ENCODE results near the gene GKN2. TPM values are rescaled to one million over a fixed set of nuclear protein-coding genes. Genes with fewer than 3 reads are reported as not detected.
"Not testable (repeated sequence)": the region's sequence is repeated elsewhere in the genome, so short reads cannot be mapped to it uniquely, and the experiment has no call there.

Gene GKN2
- total RNA-seq, 1 experiment from 2014 or later = not detected

- in situ Hi-C loops (cut with HindIII; ENCODE audit: low sequenced_read_pairs) = no loop called here
- DNase-seq (ENCODE audit: low spot score) = no peak
Measured at GRCh38 chr2:68968221-68968620, 15.5 kb upstream of the GKN2 start.

DNA sequence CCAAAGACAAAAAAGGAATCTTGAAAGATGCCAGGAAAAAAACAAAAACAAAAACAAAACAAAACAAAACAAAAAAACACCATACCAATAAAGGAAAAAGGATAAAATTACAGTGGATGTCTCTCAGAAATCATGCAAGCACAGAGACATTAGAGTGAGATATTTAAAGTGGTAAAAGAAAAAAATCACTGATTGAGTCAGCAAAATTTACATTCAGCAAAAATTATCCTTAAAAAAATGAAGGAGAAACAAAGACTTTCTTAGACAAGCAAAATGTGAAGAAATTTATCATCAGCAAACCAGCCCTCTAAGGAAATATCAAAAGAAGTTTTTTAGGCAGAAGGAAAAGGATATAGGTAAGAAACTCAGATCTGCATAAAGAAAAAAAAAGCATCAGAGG, 11.6 kb upstream of the GKN2 start:
- DNase-seq (ENCODE audit: low spot score) = no peak
- in situ Hi-C loops (cut with HindIII; ENCODE audit: low sequenced_read_pairs) = no loop called here

- in situ Hi-C loops (cut with HindIII; ENCODE audit: low sequenced_read_pairs) = no loop called here
- DNase-seq (ENCODE audit: low spot score) = no peak
Measured at GRCh38 chr2:68961380-68961779, 8.7 kb upstream of the GKN2 start.

GRCh38 chr2:68959001-68959400, 6.3 kb upstream of the GKN2 start:
- in situ Hi-C loops (cut with HindIII; ENCODE audit: low sequenced_read_pairs) = no loop called here
- DNase-seq (ENCODE audit: low spot score) = no peak

GRCh38 chr2:68955432-68955831, 2.7 kb upstream of the GKN2 start:
- in situ Hi-C loops (cut with HindIII; ENCODE audit: low sequenced_read_pairs); DNase-seq (ENCODE audit: low spot score): not testable (repeated sequence)

DNA sequence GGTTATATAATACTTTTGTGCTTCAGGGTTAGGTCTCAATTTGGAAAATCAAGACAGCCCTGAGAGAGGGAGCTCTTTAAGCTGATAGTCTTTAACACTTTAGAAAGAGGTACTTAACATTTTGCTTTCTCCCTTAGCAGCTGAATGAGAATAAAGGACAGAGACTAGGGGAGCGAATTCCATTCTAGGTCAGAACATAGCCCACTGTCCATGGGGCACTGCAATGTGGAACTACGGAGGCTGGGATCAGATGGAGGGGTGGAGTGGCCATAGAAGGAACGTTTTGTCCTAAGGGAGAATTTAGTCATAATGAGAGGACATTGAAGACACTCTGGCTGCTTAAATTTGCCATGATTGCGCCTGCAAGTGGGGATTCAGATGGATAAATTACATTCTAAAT, 794 bp downstream of the GKN2 start:
- in situ Hi-C loops (cut with HindIII; ENCODE audit: low sequenced_read_pairs) = no loop called here
- no peak for DNase-seq (ENCODE audit: low spot score)

- in situ Hi-C loops (cut with HindIII; ENCODE audit: low sequenced_read_pairs) = no loop called here
- DNase-seq (ENCODE audit: low spot score) = no peak
Measured at GRCh38 chr2:68948710-68949109, 4.0 kb downstream of the GKN2 start.

DNA sequence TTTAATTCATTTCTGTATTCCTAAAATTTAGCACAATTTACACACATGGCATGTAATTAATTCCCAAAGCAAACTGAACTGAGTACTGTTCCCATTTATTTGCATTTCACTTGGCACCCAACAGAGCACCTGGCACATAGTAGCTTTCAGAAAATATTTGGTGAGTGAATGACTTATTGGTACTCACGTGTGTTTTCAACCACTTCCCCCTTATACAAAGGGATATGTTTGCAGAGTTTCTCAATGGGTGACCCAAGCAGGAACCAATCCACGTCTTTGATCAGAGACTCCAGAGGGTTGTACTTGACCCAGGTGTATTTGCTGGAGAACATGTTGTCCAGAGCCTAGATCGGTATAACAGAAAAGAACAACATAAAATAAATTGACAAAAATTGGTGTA, 6.6 kb downstream of the GKN2 start:
- no peak for DNase-seq (ENCODE audit: low spot score)
- in situ Hi-C loops (cut with HindIII; ENCODE audit: low sequenced_read_pairs) = no loop called here

- in situ Hi-C loops (cut with HindIII; ENCODE audit: low sequenced_read_pairs) = no loop called here
- peak; percentile 51 for DNase-seq (ENCODE audit: low spot score)
Measured at GRCh38 chr2:68943581-68944568, 8.8 kb downstream of the GKN2 start.

DNA sequence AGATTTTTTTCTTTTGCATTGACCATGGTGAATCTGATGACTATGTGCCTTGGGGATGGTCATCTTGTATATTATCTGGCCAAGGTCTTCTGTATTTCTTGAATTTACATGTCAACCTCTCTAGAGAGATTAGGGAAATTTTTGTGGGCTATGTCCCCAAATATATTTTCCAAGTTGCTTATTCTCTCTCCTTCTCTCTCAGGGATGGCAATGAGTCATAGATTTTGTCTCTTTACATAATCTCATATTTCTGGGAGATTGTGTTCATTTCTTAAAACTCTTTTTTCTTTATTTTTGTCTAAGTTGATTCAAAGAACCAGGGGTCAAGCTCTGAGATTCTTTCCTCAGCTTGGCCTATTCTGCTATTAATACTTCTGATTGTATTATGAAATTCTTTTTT, 9.9 kb downstream of the GKN2 start:
- in situ Hi-C loops (cut with HindIII; ENCODE audit: low sequenced_read_pairs) = no loop called here
- DNase-seq (ENCODE audit: low spot score) = no peak

- DNase-seq (ENCODE audit: low spot score) = no peak
- in situ Hi-C loops (cut with HindIII; ENCODE audit: low sequenced_read_pairs) = no loop called here
Measured at GRCh38 chr2:68940369-68940768, 12.3 kb downstream of the GKN2 start.

GRCh38 chr2:68939962-68940361, 12.7 kb downstream of the GKN2 start:
- no peak for DNase-seq (ENCODE audit: low spot score)
- in situ Hi-C loops (cut with HindIII; ENCODE audit: low sequenced_read_pairs) = no loop called here

- in situ Hi-C loops (cut with HindIII; ENCODE audit: low sequenced_read_pairs) = no loop called here
- no peak for DNase-seq (ENCODE audit: low spot score)
Measured at GRCh38 chr2:68938938-68939337, 13.8 kb downstream of the GKN2 start.

- in situ Hi-C loops (cut with HindIII; ENCODE audit: low sequenced_read_pairs) = no loop called here
Measured at GRCh38 chr2:68937346-68938055, 15.2 kb downstream of the GKN2 start.

DNA sequence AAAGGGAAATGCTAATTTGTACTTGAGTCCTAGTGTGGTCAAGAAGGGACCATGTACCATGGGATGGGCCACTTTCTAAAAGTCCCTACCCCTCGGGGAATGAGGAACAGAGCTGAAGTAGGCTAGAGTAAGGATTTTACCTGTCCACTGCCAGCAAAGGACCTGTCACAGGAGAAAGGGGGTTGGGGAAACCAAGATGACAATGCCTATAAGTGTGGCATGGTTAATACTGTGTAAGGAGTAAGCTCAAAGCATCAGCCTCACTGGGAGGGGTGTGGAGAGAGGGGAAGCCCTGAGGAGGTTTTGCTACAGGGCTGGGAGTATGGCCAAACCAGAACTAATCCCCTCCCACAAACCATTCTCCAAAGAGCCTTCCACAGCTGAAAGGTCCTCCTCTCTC, 15.8 kb downstream of the GKN2 start:
- DNase-seq (ENCODE audit: low spot score) = no peak
- in situ Hi-C loops (cut with HindIII; ENCODE audit: low sequenced_read_pairs) = no loop called here

More at GRCh38 chr2:68937346-68938055, 15.2 kb downstream of the GKN2 start:
- DNase-seq (ENCODE audit: low spot score) = no peak

DNA sequence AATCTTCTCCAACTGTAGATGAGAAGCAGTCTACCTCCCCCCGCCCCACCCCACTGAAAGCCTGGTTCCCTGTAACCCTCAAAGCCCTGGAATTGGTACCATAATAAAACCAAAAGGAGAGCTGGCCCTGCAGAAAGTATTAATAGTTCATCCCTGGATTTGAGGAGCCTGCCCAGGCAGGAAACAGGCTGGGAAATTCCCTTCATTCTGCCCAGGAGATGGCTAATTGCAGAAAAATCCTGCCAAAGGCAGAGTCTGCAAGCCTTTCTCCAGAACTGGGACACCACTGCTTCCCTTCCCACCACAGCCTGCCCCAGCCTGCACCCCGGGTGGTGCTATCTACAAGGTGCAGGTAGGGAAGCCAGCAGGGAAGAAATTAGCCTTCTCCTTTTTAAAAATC, 16.3 kb downstream of the GKN2 start:
- in situ Hi-C loops (cut with HindIII; ENCODE audit: low sequenced_read_pairs) = no loop called here

DNA sequence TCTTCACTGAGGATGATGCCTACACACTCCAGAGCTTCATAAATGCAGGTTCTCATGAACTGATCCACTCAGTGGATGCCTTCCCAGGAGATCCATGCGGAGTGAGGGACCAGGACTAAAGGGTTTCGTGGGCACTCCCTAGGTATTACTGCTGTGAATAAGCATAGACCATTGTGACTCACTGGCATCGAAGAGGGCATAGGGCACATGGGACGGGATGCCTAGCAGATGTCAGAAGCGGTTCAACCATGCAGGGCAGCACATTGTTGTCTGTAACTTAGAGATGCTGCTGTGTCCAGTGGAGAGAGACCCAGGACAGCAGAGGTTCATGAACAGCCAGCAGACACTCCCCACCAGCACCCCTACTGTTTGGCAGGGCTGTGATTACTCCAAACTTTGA, 17.2 kb downstream of the GKN2 start:
- DNase-seq (ENCODE audit: low spot score) = no peak
- in situ Hi-C loops (cut with HindIII; ENCODE audit: low sequenced_read_pairs) = no loop called here

More for the DNA sequence above, 16.3 kb downstream of the GKN2 start:
- DNase-seq (ENCODE audit: low spot score) = no peak

GRCh38 chr2:68934021-68934420, 18.7 kb downstream of the GKN2 start:
- DNase-seq (ENCODE audit: low spot score) = no peak
- in situ Hi-C loops (cut with HindIII; ENCODE audit: low sequenced_read_pairs) = no loop called here

DNA sequence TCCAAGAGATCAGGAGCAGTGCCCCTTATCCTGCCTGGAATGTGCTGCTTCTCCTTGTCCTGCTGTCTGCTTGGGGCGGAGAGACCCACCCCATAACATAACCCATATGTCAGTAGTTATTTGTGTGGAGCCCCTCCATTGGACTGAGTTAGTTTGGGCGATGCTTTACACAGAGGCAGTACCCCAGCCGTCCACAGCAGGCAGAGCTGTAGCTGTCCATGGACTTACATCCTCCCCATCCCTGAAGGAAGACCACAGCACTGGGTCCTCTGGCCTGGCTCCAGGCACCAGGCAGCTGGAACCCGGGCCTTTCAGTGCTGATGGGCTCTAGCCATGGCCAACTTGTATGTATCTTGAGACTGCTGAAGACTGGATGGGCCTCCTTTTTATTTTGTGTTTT, 20.3 kb downstream of the GKN2 start:
- in situ Hi-C loops (cut with HindIII; ENCODE audit: low sequenced_read_pairs) = no loop called here

GRCh38 chr2:68931799-68932198, 20.9 kb downstream of the GKN2 start:
- in situ Hi-C loops (cut with HindIII; ENCODE audit: low sequenced_read_pairs) = no loop called here

More for the DNA sequence above, 20.3 kb downstream of the GKN2 start:
- DNase-seq (ENCODE audit: low spot score) = no peak

More at GRCh38 chr2:68931799-68932198, 20.9 kb downstream of the GKN2 start:
- DNase-seq (ENCODE audit: low spot score) = no peak
